OCI-LY7 (cell line): ENCODE results near the gene SP1.
"Not testable (repeated sequence)": the region's sequence is repeated elsewhere in the genome, so short reads cannot be mapped to it uniquely, and the experiment has no call there.

ENCODE experiments used
- CTCF ChIP-seq: fragments of 200-600 bp; sonication (generic); conservative IDR thresholded peaks from 2 replicates; pipeline ENCODE4 v1.5.1; 2014; ENCODE audit warnings: mild to moderate bottlenecking, antibody characterized with exemption, low read length, moderate library complexity, mixed read lengths
- EZH2phosphoT487 ChIP-seq: fragments of 200-600 bp; sonication (generic); IDR thresholded peaks from 2 replicates; pipeline ENCODE4 v1.6.1; 2018; ENCODE audit warnings: low read depth, borderline replicate concordance, mild to moderate bottlenecking, mixed run types, antibody characterized with exemption, low read length, moderate library complexity, mixed read lengths

DNA sequence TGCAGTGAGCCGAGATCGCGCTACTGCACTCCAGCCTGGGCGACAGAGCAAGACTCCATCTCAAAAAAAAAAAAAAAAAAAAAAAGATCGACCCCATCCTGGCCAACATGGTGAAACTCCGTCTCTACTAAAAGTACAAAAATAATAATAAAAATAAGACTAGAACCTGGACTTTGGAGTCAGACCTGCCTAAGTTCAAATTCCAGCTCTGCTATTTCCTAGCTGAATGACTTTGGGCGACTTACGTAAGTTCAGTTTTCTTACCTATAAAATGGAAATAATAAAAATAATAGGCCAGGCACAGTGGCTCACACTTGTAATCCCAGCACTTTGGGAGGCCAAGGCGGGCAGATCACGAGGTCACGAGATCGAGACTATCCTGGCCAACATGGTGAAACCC, 42.3 kb downstream of the SP1 start:
- not testable (repeated sequence) for TF ChIP-seq CTCF, EZH2phosphoT487
